Heart right ventricle (tissue), 16 donors: ENCODE data around the gene CTDSPL. TPM values are rescaled to one million over a fixed set of nuclear protein-coding genes. Genes with fewer than 3 reads are reported as not detected.

ENCODE experiments used
- ATAC-seq, 8 donors: fragments of 200-7000 bp; cut with Tn5 transposase; one replicate each; pipeline ENCODE4 v1.9.1; 2020; ENCODE audit warnings: mild to moderate bottlenecking in 8 of 8, moderate library complexity in 8 of 8, moderate number of reproducible peaks in 1 of 8
- DNase-seq, 2 donors: peaks; one replicate each; pipeline ENCODE4 v3.0.0-alpha.2; 2020
- H3K27ac ChIP-seq, 10 donors: fragments of 200-600 bp; sonication (generic) in 2 of 10; one replicate each; pipeline versions ENCODE4 v1.5.0 to v1.8.0; 2020 to 2022; ENCODE audit warnings: mild to moderate bottlenecking in 3 of 10
- H3K27me3 ChIP-seq, 7 donors: fragments of 200-600 bp; one replicate each; pipeline ENCODE4 v1.8.0; 2021 to 2022; ENCODE audit warnings: mild to moderate bottlenecking in 2 of 7
- H3K36me3 ChIP-seq, 9 donors: fragments of 200-600 bp; sonication (generic) in 1 of 9; one replicate each; pipeline versions ENCODE4 v1.5.0 to v1.8.0; 2020 to 2022; ENCODE audit warnings: mild to moderate bottlenecking in 2 of 9
- H3K4me1 ChIP-seq, 9 donors: fragments of 200-600 bp; sonication (generic) in 1 of 9; one replicate each; pipeline versions ENCODE4 v1.5.0 to v1.8.0; 2020 to 2022; ENCODE audit warnings: mild to moderate bottlenecking in 4 of 9
- H3K4me3 ChIP-seq, 10 donors: fragments of 200-600 bp; sonication (generic) in 2 of 10; one replicate each; pipeline versions ENCODE4 v1.5.0 to v1.8.0; 2020 to 2022; ENCODE audit warnings: mild to moderate bottlenecking in 7 of 10, moderate library complexity in 2 of 10
- H3K9me3 ChIP-seq, 11 donors: fragments of 200-600 bp in 10 of 11; sonication (generic) in 2 of 11; one replicate each; pipeline versions ENCODE4 v1.5.0 to v1.8.0; 2013 to 2022; ENCODE audit warnings: mild to moderate bottlenecking in 2 of 11, control low read depth in 1 of 11, moderate library complexity in 1 of 11
- WGBS, 2 donors: extraction: QIAGEN DNeasy Blood & Tissue Kit; methylation state at CpG; one replicate each; pipeline ENCODE4 v1.1.7; 2013; ENCODE audit warnings: inconsistent platforms in 1 of 2; 5-methylcytosine and 5-hydroxymethylcytosine counted together
- intact Hi-C, 10 donors: fragments of 100-400 bp; cut with DNase I; formaldehyde crosslinking; loops; one replicate each; pipeline versions ENCODE4 v1.11.1 to v1.14.2; 2022
- polyA plus RNA-seq, 2 donors: library from polyadenylated mRNA; stranded (reverse); fragments of 200-250 nt; gene quantifications; one replicate each; pipeline ENCODE4 v1.2.3, GENCODE V29; 2013
- total RNA-seq, 10 donors: library from RNA; stranded (reverse); fragmentation: NEBNext Ultra II Directional in 3 of 10; extraction: Animal tissue kit (Norgen Biotek cat#: 25700) in 3 of 10; gene quantifications; one replicate each; pipeline versions ENCODE4 v1.2.1 to v1.2.4, GENCODE V29; 2021 to 2023
- TF ChIP-seq, protein P1 (sequence below), 9 donors: fragments of 200-600 bp; sonication (generic) in 2 of 9; IDR thresholded peaks; one replicate each; pipeline versions ENCODE4 v1.5.0 to v1.8.0; 2021 to 2022; ENCODE audit warnings: antibody characterized with exemption in 9 of 9, mild to moderate bottlenecking in 5 of 9, moderate library complexity in 1 of 9
- donor health status: Arrhythmogenic right ventricular cardiomyopathy.
- donor health status: ischemic (EF 13 %, LVEDD 7.1; RV severe dilation, severe dysfunction).
- donor health status: healthy with polysubstance abuse.
- donor health status: DM: no; HTN: yes; CAD: no.
- donor health status: DM: no; HTN: no; CAD: no.
- donor health status: ischemic (EF 25% LVEDD 6.9; RV normal size, moderate dysfunction).
- donor health status: ischemic (EF 25% LVEDD 5.7; RV mildly dilated, moderate dysfunction).
- donor health status: healthy.
- donor health status: DM: yes; HTN: yes; CAD: no.
- donor health status: Ischemic cardiomyopathy.
- donor health status: ischemic (EF 35%, LVEDD 5.7; RV mildly dilated, moderate dysfunction).
- donor health status: nonischemic (EF 11% LVEDD 7.7; RV severe dilation, severe dysfunction).
- donor health status: DM: yes; HTN: yes; CAD: no.
- donor health status: PGD.
- donor health status: ischemic (EF 29% LVEDD 5.4; RV normal size, mild dysfunction).
- donor health status: nonischemic (EF 23%, LVEDD 6.1; RV moderate dilation, normal function).

Gene CTDSPL
- total and polyA plus RNA-seq, 12 donors, result 5.4 to 51.5 (median 41.2) TPM

DNA sequence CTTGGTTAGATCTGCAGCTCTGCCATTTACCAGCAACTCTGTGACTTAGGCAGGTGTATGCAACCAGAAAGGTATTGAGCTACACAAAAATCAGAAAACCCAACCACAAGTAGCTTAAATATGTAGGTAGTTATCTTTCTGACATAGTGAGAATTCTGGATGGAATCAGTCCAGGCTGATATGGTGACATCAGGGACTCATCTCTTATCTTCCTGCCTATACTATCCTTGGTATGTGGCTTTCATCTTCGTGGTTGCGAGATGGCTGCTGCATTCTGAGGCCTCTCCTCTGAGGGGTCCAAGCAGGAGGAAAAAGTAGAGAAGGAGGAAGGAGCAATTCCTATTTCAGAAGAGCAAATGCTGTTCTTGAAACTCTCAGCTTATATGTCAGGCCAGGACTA, 40.0 kb downstream of the CTDSPL start:
- TF ChIP-seq, protein P1, sequence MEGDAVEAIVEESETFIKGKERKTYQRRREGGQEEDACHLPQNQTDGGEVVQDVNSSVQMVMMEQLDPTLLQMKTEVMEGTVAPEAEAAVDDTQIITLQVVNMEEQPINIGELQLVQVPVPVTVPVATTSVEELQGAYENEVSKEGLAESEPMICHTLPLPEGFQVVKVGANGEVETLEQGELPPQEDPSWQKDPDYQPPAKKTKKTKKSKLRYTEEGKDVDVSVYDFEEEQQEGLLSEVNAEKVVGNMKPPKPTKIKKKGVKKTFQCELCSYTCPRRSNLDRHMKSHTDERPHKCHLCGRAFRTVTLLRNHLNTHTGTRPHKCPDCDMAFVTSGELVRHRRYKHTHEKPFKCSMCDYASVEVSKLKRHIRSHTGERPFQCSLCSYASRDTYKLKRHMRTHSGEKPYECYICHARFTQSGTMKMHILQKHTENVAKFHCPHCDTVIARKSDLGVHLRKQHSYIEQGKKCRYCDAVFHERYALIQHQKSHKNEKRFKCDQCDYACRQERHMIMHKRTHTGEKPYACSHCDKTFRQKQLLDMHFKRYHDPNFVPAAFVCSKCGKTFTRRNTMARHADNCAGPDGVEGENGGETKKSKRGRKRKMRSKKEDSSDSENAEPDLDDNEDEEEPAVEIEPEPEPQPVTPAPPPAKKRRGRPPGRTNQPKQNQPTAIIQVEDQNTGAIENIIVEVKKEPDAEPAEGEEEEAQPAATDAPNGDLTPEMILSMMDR (IDR thresholded peaks at IDR 0.05), result no peak
- WGBS, 2 donors, result 77 to 78% methylated on average over 2 of the region's 2 CpGs
- H3K36me3 ChIP-seq, result no peaks in the 10 kb centered on the region
- ATAC-seq (no peak), DNase-seq (no peak)
- no peaks in the 10 kb centered on the region for H3K27me3 ChIP-seq
- no peaks in the 10 kb centered on the region for H3K9me3 ChIP-seq
- intact Hi-C loops, result no loop called here
- no peak overlapping the region for H3K27ac ChIP-seq
- H3K4me1 ChIP-seq, result peaks cover 17 to 84% (median 66%) of the 10 kb centered on the region in 9 donors
- no peak overlapping the region for H3K4me3 ChIP-seq

DNA sequence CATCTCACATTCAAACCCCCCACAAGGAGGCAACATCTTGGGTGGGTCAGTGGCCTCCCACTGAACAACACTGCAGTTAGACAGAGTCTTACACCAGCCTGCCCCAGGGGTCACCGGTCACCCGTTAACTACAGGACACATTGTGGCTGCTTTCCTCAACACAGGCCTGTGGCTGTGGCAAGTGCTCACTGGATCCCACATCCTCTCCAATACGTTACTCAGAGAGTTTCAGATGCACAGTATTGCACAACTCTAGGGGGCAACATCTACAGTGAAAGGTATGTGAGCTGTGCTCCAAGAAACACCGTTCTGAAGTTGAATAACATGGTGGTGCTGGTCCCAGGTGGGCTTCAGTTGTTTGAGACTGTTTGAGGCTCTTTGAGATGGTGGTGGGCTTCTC, 41.0 kb downstream of the CTDSPL start:
- H3K9me3 ChIP-seq, result no peaks in the 10 kb centered on the region
- DNase-seq (no peak), ATAC-seq (no peak)
- peaks cover 17 to 84% (median 66%) of the 10 kb centered on the region in 9 donors for H3K4me1 ChIP-seq
- H3K27ac ChIP-seq, result no peak overlapping the region
- no peak overlapping the region for H3K4me3 ChIP-seq
- intact Hi-C loops, result no loop called here
- WGBS, 2 donors, result 92 to 93% methylated on average over 4 of the region's 4 CpGs
- H3K27me3 ChIP-seq, result no peaks in the 10 kb centered on the region
- TF ChIP-seq, protein P1 (IDR thresholded peaks at IDR 0.05), result no peak
- no peaks in the 10 kb centered on the region for H3K36me3 ChIP-seq

DNA sequence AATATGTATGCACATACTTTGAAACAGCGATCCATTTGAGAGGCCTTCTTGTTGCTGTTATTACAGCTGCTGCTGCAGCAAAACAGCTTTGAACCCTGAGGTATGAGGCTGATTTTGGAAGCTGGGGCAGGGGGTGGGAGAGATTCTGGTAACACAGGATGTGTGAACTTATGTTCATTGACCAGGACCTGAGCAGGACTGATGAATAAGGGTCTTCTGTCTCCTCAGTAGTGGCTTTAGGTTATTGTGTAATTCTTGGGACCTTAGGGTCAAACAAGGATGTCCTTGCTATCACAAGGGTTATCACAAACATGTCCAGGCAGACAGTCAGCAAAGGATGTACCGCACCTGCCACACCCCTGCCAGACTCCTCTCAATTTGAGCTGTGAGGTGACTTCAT, 41.6 kb downstream of the CTDSPL start:
- Histone ChIP-seq H3K36me3 (no peaks in the 10 kb centered on the region), H3K9me3 (no peaks in the 10 kb centered on the region), H3K27ac (no peak overlapping the region), H3K4me3 (no peak overlapping the region), H3K4me1 (peaks cover 13 to 84% (median 65%) of the 10 kb centered on the region in 9 donors), H3K27me3 (no peaks in the 10 kb centered on the region)
- no peak for ATAC-seq
- intact Hi-C loops, result no loop called here
- no peak for DNase-seq
- TF ChIP-seq, protein P1 (IDR thresholded peaks at IDR 0.05), result no peak
- 74 to 88% methylated on average over 2 of the region's 2 CpGs for WGBS, 2 donors

DNA sequence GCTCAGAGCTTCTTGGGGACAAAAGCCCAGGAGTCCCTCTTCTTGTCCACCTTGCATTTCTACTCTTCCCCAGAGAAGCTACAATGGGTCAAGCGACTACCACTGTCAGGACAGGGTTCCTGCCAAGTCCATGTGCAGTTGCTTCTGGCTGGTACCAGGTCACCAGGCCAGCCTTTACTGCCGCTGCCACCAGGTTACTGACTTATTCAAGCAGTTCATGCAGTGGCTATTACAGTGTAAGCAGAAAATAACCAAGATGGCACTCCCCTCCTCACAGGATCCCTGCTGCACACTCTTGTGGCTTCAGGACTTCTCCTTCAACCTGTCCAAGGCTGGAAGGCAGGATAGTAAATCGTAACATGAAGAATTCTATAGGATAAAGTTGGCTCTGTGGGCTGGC, 42.1 kb downstream of the CTDSPL start:
- ATAC-seq, result no peak
- H3K4me3 ChIP-seq, result no peak overlapping the region
- 92 to 96% methylated on average over 3 of the region's 3 CpGs for WGBS, 2 donors
- peaks cover 13 to 80% (median 62%) of the 10 kb centered on the region in 9 donors for H3K4me1 ChIP-seq
- no peak for DNase-seq
- TF ChIP-seq, protein P1 (IDR thresholded peaks at IDR 0.05), result no peak
- intact Hi-C loops, result no loop called here
- no peaks in the 10 kb centered on the region for H3K27me3 ChIP-seq
- no peaks in the 10 kb centered on the region for H3K36me3 ChIP-seq
- H3K27ac ChIP-seq, result no peak overlapping the region
- H3K9me3 ChIP-seq, result no peaks in the 10 kb centered on the region
